ENCODE measurements around the gene MAP2K3. TPM values are rescaled to one million over a fixed set of nuclear protein-coding genes. Genes with fewer than 3 reads are reported as not detected.

Gene MAP2K3
- total and polyA plus RNA-seq, 10 of the 15 experiments (the other 5 are each of a cell fraction or from before 2014, with no cell fraction given) = 0.71 to 39.4 (median 18.6) TPM

DNA sequence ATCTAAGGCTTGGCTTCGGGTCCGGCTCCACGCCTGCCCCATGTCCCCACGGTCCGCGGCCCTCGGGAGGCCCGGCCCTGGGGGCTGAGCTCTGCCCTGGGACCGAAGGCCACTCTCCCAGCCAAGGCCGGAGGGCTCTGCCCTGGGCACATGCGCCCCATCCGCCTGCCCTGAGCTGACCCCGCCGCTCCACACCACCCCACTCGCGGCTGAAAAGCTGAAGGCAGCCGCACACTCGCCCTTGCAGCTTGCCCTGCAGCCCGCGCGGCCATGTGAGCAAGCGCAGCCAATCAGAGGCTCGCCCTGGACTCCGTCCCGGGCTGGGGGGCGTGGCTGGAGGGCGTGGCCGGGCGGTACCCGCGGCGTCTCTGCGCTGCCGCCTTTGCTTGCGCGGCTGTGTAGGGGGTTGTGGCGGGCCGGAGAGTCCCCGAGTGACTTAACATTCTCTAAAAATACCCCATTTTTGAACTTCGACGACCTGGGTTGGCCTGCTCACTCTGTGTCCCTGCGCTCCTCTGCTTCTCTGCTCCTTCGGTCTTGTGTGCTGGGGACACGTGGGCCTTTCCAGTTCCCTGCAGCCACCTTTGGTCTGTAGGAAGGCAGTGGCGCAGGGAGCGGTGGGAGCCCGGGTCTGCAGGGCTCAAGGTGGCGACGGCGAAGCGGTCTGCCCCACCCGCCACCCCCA, 8.8 kb upstream of the MAP2K3 start:
- in situ Hi-C loops (cut with MboI) = loop anchor here (5.0 to 10.0 kb wide), 3 partner anchors 49 to 239 kb away; no protein-coding TSS in a partner anchor
- DNase-seq (ENCODE audit: low read depth, low spot score) (peak; percentile 43), FAIRE-seq (peak; percentile 44), ATAC-seq (peak; percentile 97)
- no peaks in the 10 kb centered on the region for H3K36me3 ChIP-seq (ENCODE audit: control insufficient read depth in 2 of 2, insufficient read depth in 2 of 2, low read length in 1 of 2)
- WGBS (ENCODE audit: insufficient coverage, insufficient replicate concordance, low lambda C conversion rate, missing lambda C conversion rate) = 1% methylated on average over 50 of the region's 52 CpGs
- POLR2A ChIA-PET = interaction anchor here (0.5 to 1.7 kb wide), 4 partner anchors 12 to 183 kb away, joined by 3 to 6 read pairs (median 3); no protein-coding TSS in a partner anchor
- no peak overlapping the region for H3K27ac ChIP-seq (ENCODE audit: control insufficient read depth, insufficient read depth)
- peak overlapping the region; percentile 98 for H3K4me2 ChIP-seq (ENCODE audit: control insufficient read depth, insufficient read depth)
- peaks cover 0 to 5% of the 10 kb centered on the region in 2 experiments; a peak in 3 of 4 replicates for H3K27me3 ChIP-seq (replicated peaks in 1 of 2; ENCODE audit: control insufficient read depth in 2 of 2, insufficient read depth in 2 of 2, low read length in 1 of 2)
- no peaks in the 10 kb centered on the region for H4K20me1 ChIP-seq (ENCODE audit: control insufficient read depth, insufficient read depth)
- H3K79me2 ChIP-seq (ENCODE audit: control insufficient read depth, insufficient read depth, low read length) = no peaks in the 10 kb centered on the region
- SMC1A ChIA-PET (ENCODE audit: uncharacterized antibody, unreplicated experiment) = interaction anchor here (0.9 to 2.0 kb wide), 9 partner anchors 10 to 237 kb away, joined by 3 to 9 read pairs (median 5); no protein-coding TSS in a partner anchor
- H3K4me3 ChIP-seq = peak overlapping the region; percentile 72
- peaks cover 10% of the 10 kb centered on the region for H3K4me1 ChIP-seq (ENCODE audit: control insufficient read depth, insufficient read depth, low read length)
- intact Hi-C loops (cut with micrococcal nuclease; ENCODE audit: unreplicated experiment) = no loop called here
- peak overlapping the region; percentile 96 for H2AFZ ChIP-seq (ENCODE audit: control insufficient read depth, low read depth, low read length)
- RAD21 ChIA-PET (ENCODE audit: unreplicated experiment) = interaction anchor here (0.6 to 2.3 kb wide), 12 partner anchors 9 to 283 kb away, joined by 3 to 14 read pairs (median 4); no protein-coding TSS in a partner anchor
- no peaks in the 10 kb centered on the region for H3K9me3 ChIP-seq (replicated peaks; ENCODE audit: control insufficient read depth, insufficient read depth, low read length)
- BruUV-seq (replicated peaks) = no TSS peak
- peak overlapping the region; percentile 56; the same call in 1 of the 2 replicates for H3K9ac ChIP-seq (ENCODE audit: control insufficient read depth, insufficient read depth, low read length)
- CTCF ChIA-PET = interaction anchor here (0.6 to 3.5 kb wide), 11 partner anchors 11 to 237 kb away, joined by 3 to 32 read pairs (median 7); partner anchors contain the start of gene DHRS7B
- TF ChIP-seq NFXL1 (IDR thresholded peaks at IDR 0.05; ENCODE audit: borderline replicate concordance) (no peak), KLF5 (IDR thresholded peaks at IDR 0.05; ENCODE audit: partially characterized antibody) (no peak), SMARCA5 (IDR thresholded peaks at IDR 0.05) (0 out of 2 replicates have a peak, but pooled peaks have one; percentile 40), POLR2AphosphoS5 (IDR thresholded peaks at IDR 0.05; ENCODE audit: low read length) (0 out of 2 replicates have a peak, but pooled peaks have one; percentile 27), PML (IDR thresholded peaks at IDR 0.05; ENCODE audit: low read length) (no peak), SP1 (IDR thresholded peaks at IDR 0.05; ENCODE audit: low read depth, low read length) (peak; percentile 76), TAF1 (IDR thresholded peaks at IDR 0.05; ENCODE audit: borderline replicate concordance, low read depth, low read length) (0 out of 2 replicates have a peak, but pooled peaks have one; percentile 13), RBBP5 (conservative IDR thresholded peaks at IDR 0.05) (no peak), SREBF2 (IDR thresholded peaks at IDR 0.05; ENCODE audit: low read length) (no peak), HDAC2 (IDR thresholded peaks at IDR 0.05) (no peak), RAD51 (IDR thresholded peaks at IDR 0.05) (peak; percentile 86), GATAD2B (conservative IDR thresholded peaks at IDR 0.05; ENCODE audit: low read depth) (peak; percentile 71)
- TF ChIP-seq, protein P1, sequence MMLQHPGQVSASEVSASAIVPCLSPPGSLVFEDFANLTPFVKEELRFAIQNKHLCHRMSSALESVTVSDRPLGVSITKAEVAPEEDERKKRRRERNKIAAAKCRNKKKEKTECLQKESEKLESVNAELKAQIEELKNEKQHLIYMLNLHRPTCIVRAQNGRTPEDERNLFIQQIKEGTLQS (IDR thresholded peaks at IDR 0.05; ENCODE audit: borderline replicate concordance, extremely low read depth, low read depth, low read length) = peak; percentile 71; the same call in 1 of the 2 replicates
- TF ChIP-seq, protein P2, sequence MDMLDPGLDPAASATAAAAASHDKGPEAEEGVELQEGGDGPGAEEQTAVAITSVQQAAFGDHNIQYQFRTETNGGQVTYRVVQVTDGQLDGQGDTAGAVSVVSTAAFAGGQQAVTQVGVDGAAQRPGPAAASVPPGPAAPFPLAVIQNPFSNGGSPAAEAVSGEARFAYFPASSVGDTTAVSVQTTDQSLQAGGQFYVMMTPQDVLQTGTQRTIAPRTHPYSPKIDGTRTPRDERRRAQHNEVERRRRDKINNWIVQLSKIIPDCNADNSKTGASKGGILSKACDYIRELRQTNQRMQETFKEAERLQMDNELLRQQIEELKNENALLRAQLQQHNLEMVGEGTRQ (IDR thresholded peaks at IDR 0.05; ENCODE audit: borderline replicate concordance, low read depth, low read length) = peak; percentile 90
- TF ChIP-seq, protein P3, sequence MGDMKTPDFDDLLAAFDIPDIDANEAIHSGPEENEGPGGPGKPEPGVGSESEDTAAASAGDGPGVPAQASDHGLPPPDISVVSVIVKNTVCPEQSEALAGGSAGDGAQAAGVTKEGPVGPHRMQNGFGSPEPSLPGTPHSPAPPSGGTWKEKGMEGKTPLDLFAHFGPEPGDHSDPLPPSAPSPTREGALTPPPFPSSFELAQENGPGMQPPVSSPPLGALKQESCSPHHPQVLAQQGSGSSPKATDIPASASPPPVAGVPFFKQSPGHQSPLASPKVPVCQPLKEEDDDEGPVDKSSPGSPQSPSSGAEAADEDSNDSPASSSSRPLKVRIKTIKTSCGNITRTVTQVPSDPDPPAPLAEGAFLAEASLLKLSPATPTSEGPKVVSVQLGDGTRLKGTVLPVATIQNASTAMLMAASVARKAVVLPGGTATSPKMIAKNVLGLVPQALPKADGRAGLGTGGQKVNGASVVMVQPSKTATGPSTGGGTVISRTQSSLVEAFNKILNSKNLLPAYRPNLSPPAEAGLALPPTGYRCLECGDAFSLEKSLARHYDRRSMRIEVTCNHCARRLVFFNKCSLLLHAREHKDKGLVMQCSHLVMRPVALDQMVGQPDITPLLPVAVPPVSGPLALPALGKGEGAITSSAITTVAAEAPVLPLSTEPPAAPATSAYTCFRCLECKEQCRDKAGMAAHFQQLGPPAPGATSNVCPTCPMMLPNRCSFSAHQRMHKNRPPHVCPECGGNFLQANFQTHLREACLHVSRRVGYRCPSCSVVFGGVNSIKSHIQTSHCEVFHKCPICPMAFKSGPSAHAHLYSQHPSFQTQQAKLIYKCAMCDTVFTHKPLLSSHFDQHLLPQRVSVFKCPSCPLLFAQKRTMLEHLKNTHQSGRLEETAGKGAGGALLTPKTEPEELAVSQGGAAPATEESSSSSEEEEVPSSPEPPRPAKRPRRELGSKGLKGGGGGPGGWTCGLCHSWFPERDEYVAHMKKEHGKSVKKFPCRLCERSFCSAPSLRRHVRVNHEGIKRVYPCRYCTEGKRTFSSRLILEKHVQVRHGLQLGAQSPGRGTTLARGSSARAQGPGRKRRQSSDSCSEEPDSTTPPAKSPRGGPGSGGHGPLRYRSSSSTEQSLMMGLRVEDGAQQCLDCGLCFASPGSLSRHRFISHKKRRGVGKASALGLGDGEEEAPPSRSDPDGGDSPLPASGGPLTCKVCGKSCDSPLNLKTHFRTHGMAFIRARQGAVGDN (IDR thresholded peaks at IDR 0.05) = 0 out of 2 replicates have a peak, but pooled peaks have one; percentile 14
